ENCODE measurements around the gene ADIPOQ.
"Not testable (repeated sequence)": the region's sequence is repeated elsewhere in the genome, so short reads cannot be mapped to it uniquely, and the experiment has no call there.

Gene ADIPOQ

GRCh38 chr3:186870421-186871201 is 28.1 kb downstream of the ADIPOQ start:
- no peak for DNase-seq (ENCODE audit: low read depth)

GRCh38 chr3:186871403-186871924 is 29.0 kb downstream of the ADIPOQ start:
- DNase-seq (ENCODE audit: low read depth): no peak

DNA sequence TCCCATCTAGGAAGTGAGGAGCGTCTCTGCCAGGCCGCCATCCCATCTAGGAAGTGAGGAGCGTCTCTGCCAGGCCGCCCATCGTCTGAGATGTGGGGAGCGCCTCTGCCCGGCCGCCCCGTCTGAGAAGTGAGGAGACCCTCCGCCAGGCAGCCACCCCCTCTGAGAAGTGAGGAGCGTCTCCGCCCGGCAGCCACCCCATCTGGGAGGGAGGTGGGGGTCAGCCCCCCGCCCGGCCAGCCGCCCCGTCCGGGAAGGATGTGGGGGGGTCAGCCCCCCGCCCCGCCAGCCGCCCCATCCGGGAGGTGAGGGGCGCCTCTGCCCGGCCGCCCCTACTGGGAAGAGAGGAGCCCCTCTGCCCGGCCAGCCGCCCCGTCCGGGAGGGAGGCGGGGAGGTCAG is 31.3 kb downstream of the ADIPOQ start:
- not testable (repeated sequence) for DNase-seq (ENCODE audit: low read depth)

- DNase-seq (ENCODE audit: low read depth): not testable (repeated sequence)
Measured at GRCh38 chr3:186874216-186874615, 31.7 kb downstream of the ADIPOQ start.

- not testable (repeated sequence) for DNase-seq (ENCODE audit: low read depth)
Measured at GRCh38 chr3:186874841-186875240, 32.3 kb downstream of the ADIPOQ start.

- DNase-seq (ENCODE audit: low read depth): no peak
Measured at GRCh38 chr3:186875708-186876107, 33.2 kb downstream of the ADIPOQ start.

DNA sequence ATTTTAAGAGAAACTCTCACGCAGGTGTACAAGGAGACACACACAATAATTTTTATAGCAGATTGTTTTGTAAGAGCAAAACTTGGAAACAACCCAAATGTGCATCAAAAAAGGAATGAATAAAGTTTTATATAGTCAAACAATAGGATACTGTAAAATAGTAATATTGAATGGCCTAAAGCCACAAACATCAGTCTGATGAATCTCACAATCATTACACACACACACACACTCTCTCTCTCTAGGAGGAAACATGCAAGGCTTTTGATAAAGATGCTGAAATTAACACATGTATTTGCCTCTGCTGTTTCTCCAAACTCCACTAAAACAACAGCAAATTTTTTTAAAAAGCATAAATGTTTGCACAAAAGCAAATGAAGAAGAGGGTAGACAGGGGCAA is 37.3 kb downstream of the ADIPOQ start:
- no peak for DNase-seq (ENCODE audit: low read depth)

GRCh38 chr3:186880406-186880805 is 37.9 kb downstream of the ADIPOQ start:
- DNase-seq (ENCODE audit: low read depth): no peak

DNA sequence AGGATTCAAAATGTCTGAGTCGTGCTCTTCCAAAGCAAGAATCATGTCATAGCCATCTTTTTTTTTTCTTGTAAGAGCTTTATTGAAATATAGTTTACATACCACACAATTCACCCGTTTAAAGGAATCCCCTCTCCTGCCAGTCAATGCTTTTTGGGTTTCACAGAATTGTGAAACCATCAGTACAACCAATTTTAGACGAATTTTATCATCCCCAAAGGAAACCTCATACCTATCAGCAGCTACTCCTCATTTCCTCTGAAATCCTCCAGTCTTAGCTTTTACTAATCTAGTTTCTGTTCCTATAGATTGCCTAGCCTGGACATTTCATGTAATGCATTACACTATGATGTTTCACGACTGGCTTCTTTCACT is 39.6 kb downstream of the ADIPOQ start:
- no peak for DNase-seq (ENCODE audit: low read depth)

- no peak for DNase-seq (ENCODE audit: low read depth)
Measured at GRCh38 chr3:186882881-186883685, 40.6 kb downstream of the ADIPOQ start.

GRCh38 chr3:186883686-186884058 is 41.2 kb downstream of the ADIPOQ start:
- no peak for DNase-seq (ENCODE audit: low read depth)

DNA sequence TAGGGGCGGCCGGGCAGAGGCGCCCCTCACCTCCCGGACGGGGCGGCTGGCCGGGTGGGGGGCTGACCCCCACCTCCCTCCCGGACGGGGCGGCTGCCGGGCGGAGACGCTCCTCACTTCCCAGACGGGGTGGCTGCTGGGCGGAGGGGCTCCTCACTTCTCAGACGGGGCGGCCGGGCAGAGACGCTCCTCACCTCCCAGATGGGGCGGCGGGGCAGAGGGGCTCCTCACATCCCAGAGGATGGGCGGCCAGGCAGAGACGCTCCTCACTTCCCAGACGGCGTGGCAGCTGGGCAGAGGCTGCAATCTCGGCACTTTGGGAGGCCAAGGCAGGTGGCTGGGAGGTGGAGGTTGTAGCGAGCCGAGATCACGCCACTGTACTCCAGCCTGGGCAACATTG is 42.4 kb downstream of the ADIPOQ start:
- DNase-seq (ENCODE audit: low read depth): not testable (repeated sequence)

DNA sequence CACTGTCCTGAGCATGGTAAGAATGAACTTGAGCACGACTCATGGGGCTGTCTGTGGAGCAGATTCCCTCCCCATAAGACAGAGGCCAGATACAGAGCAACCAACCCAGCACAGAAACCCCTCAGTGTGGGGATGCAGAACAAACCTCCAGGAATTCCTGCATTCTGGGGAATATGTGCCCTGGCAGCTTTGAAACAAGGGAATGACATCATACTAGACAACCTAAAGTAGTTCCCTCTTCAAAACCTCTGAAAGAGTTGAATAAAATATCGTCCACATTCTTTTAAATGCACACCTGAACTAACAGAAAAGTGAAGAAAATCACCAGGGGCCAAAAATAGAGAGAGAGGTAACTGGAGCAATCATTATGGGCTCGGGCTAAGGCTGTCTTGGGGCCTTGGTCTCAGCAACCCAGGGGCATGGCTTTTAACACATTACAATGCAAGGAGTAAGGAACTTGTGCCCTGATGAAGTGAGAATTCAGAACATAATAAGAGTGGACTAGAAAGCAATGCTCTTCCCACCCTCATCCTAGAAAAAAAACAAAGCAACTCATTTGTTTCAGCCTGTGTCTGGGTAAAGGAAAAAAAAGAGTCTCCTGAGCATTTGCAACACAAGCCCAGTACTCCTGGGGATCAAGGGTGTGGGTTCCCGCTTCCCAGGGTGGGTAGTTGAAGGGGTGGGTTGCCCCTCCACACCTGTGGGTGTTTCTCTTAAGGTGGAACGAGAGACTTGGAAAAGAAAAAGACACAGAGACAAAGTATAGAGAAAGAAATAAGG is 43.9 kb downstream of the ADIPOQ start:
- no peak for DNase-seq (ENCODE audit: low read depth)

- not testable (repeated sequence) for DNase-seq (ENCODE audit: low read depth)
Measured at GRCh38 chr3:186887507-186887938, 45.0 kb downstream of the ADIPOQ start.

GRCh38 chr3:186888569-186888968 is 46.1 kb downstream of the ADIPOQ start:
- no peak for DNase-seq (ENCODE audit: low read depth)

DNA sequence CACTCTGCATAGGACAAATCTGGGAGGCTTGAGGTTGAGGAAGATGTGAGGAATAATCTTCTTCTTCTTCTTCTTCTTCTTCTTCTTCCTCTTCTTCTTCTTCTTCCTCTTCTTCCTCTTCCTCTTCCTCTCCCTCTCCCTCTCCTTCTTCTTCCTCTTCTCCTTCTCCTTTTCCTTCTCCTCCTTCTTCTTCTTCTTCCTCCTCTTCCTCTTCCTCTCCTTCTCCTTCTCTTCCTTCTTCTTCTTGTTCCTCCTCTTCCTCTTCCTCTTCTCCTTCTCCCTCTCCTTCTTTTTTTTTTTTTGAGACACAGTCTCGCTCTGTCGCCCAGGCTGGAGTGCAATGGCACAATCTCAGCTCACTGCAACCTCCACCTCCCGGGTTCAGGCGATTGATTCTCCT is 47.2 kb downstream of the ADIPOQ start:
- DNase-seq (ENCODE audit: low read depth): not testable (repeated sequence)

GRCh38 chr3:186890911-186891310 is 48.4 kb downstream of the ADIPOQ start:
- DNase-seq (ENCODE audit: low read depth): no peak

DNA sequence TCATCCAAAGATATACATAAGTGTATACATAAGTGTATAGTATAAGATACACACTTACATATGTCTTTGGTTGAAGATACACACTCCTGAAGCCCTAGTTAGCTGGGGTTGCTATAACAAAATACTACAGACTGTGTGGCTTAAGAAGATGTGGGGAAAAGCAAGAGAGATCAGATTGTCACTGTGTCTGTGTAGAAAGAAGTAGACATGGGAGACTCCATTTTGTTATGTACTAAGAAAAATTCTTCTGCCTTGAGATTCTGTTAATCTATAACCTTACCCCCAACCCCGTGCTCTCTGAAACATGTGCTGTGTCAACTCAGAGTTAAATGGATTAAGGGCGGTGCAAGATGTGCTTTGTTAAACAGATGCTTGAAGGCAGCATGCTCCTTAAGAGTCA is 50.6 kb downstream of the ADIPOQ start:
- not testable (repeated sequence) for DNase-seq (ENCODE audit: low read depth)

GRCh38 chr3:186895406-186895805 is 52.9 kb downstream of the ADIPOQ start:
- DNase-seq (ENCODE audit: low read depth): no peak

GRCh38 chr3:186896006-186896405 is 53.5 kb downstream of the ADIPOQ start:
- DNase-seq (ENCODE audit: low read depth): no peak

DNA sequence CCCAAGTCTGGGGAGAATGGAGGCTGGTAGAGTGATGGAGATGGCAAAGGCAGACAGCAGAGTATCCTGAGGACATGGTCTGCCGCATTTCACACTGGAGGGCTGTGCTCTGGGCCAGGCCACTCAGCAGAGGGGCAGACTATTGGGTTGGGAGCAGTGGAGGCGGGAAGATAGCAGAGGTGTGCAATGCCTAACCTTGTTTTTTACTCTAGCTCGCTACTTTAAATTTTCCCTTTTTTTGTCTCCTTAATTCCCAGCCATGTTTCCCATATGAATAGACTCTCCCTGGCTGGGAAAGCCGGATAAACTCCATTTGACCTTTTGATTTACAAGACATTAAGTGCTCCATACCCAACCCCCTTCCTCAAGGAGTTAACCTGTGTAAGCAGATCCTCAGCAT is 54.4 kb downstream of the ADIPOQ start:
- no peak for DNase-seq (ENCODE audit: low read depth)

- no peak for DNase-seq (ENCODE audit: low read depth)
Measured at GRCh38 chr3:186901135-186901734, 58.7 kb downstream of the ADIPOQ start.
